KOPT-K1 (cell line): ENCODE results near the gene NUTM2G.
"Not testable (repeated sequence)": the region's sequence is repeated elsewhere in the genome, so short reads cannot be mapped to it uniquely, and the experiment has no call there.

Experiments used
- H3K27ac ChIP-seq: fragments of 200-600 bp; sonication (generic); 2 replicates; pipeline ENCODE4 v1.5.1; 2016; ENCODE audit warnings: antibody characterized with exemption, mild to moderate bottlenecking, low read depth, low read length; ENCODE audit not compliant: poor library complexity, severe bottlenecking
- H3K36me3 ChIP-seq: fragments of 200-600 bp; sonication (generic); 2 replicates; pipeline ENCODE4 v1.5.1; 2017; ENCODE audit warnings: antibody characterized with exemption, mild to moderate bottlenecking, low read length, moderate library complexity; ENCODE audit not compliant: insufficient read depth
- H3K9me3 ChIP-seq: fragments of 200-600 bp; sonication (generic); 2 replicates; pipeline ENCODE4 v1.5.1; 2017; ENCODE audit warnings: antibody characterized with exemption, low read length, mild to moderate bottlenecking; ENCODE audit not compliant: insufficient read depth, poor library complexity, severe bottlenecking

The NUTM2G gene, protein sequence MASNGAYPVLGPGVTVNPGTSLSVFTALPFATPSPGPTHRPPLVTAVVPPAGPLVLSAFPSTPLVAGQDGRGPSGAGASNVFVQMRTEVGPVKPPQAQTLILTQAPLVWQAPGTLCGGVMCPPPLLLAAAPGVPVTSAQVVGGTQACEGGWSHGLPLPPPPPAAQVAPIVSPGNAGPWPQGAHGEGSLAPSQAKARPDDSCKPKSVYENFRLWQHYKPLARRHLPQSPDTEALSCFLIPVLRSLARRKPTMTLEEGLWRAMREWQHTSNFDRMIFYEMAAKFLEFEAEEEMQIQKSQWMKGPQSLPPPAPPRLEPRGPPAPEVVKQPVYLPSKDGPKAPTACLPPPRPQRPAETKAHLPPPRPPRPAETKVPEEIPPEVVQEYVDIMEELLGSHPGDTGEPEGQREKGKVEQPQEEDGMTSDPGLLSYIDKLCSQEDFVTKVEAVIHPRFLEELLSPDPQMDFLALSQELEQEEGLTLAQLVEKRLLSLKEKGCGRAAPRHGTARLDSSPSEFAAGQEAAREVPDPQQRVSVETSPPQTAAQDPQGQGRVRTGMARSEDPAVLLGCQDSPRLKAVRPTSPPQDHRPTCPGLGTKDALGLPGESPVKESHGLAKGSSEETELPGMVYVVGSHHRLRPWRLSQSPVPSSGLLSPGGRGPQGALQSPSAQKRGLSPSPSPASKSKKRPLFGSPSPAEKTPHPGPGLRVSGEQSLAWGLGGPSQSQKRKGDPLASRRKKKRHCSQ

DNA sequence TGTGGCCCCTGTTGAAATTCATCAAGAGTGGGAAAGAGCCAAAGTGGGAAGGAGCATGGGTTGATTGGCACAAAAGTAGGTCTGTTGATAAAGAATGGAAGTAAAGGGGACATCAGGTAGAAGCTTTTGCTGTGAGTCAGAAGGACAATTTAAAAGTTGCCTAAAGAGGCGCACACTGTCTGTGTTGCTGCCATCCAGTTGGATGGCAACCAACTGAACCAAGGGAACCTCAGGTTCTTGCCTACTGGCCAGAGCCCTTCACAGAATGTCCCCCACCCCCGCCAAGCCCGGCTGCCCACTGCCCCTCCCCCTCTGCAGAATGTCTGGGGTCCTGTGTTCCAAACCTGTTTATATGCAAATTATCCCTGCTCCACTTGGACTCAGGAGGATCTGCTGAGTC is at the start of gene NUTM2G:
Gene NUTM2G, plus strand, starts transcription at position 301 of the 400 bp plus-strand sequence. CDS start 182 bp downstream, outside the sequence.
- not testable (repeated sequence) for H3K9me3 ChIP-seq, H3K36me3 ChIP-seq

DNA sequence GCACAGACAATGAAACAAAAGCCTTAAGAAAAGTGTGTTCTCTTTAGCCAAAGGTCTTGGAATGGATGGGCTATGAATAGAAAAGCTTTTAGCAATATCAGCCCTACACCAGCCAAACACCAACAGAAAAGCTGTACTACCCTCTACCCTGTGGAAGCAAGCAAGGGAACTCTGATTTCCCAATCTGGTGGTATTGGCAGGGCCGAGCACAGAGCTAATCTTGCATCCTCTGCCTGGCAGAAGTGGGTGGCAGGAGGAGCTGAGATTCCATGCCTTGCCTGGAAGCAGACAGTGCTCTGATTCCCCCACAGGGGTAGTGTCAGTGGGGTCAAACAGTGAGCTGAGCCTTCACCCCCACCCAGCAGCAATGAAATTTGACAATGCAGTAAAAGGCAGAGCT is 44.7 kb upstream of the NUTM2G start:
- H3K36me3 ChIP-seq: no peaks in the 10 kb centered on the region
- no peaks in the 10 kb centered on the region for H3K9me3 ChIP-seq
- no peak overlapping the region for H3K27ac ChIP-seq

More for the DNA sequence above, at the start of gene NUTM2G:
- not testable (repeated sequence) for H3K27ac ChIP-seq

DNA sequence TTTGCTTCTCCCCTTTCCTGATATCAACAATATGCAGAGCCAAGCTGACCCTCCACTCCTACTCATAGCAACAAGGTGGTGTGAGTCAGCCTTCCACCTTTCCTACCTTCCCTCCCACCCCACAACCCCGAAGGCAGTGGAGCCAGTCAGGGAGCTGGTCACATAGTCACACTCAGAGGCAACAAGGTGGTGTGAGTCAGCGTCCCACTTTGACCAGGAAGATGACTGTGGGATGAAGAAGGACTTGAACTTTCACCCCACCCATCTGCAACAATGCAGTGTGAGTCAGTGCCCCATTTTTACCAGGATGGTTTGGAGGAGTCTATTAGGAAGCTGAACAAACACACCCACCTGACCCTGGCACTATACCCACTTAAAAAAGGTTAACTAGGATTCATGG is 44.2 kb upstream of the NUTM2G start:
- no peak overlapping the region for H3K27ac ChIP-seq
- H3K9me3 ChIP-seq: no peaks in the 10 kb centered on the region
- no peaks in the 10 kb centered on the region for H3K36me3 ChIP-seq

DNA sequence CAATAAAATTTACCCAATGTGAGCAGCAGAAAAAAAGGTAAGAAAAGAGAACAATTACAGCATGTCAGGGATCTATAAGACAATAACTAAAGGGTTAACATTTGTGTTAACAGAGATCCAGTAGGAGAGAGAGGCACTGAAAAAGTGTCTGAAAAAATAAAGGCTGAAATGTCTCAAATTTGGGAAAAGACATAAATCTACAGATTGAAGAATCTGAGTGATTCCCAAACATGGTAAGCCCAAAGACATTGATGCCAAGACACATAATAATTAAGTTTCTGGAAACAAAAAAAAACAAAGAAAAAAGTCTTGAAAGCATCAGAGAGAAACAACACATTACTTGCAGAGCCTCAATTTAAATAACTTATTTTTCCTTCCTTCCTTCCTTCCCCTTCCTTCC is 43.2 kb upstream of the NUTM2G start:
- H3K36me3 ChIP-seq: peaks cover 7% of the 10 kb centered on the region; the same call in 1 of the 2 replicates
- H3K9me3 ChIP-seq: no peaks in the 10 kb centered on the region
- H3K27ac ChIP-seq: no peak overlapping the region

DNA sequence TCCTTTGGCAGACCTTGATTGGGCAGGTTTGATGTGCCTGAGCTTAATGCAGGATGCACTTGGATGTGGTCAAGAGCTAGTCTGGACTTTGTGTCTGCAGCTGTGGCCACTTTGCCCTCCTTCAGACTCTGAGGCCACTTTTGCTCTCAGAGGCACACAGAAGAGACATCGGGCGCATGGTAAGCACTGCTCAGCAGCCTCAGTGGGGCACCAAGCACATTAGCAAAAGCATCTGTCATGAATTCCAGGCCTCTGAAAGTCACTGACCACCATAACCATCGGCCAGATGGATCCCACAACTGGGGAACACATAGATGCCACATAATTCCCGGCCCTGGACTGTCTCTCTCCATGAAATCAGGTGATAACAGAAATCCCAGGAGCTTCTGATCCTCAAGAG is 40.1 kb upstream of the NUTM2G start:
- H3K9me3 ChIP-seq: no peaks in the 10 kb centered on the region
- no peak overlapping the region for H3K27ac ChIP-seq
- H3K36me3 ChIP-seq: peaks cover 17% of the 10 kb centered on the region; the same call in 1 of the 2 replicates

DNA sequence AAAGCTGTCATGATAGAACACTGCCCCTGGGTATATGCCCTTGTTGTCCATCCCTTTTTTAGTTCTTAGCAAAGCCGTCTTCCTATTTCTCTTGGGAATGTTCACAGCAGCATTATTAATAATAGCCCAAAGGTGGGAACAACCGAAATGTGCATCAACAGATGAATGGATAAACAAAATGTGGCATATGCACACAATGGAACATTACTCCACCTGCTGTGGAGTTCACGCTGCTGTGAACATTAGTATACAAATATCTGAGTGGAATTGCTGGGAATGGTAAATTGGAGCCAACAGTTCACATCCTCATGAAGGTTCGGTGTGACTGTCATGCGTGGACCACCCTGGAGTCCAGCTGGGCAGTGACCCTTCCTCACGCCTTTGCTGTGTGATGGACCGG is 36.5 kb upstream of the NUTM2G start:
- no peaks in the 10 kb centered on the region for H3K9me3 ChIP-seq
- H3K27ac ChIP-seq: no peak overlapping the region
- H3K36me3 ChIP-seq: peaks cover 36% of the 10 kb centered on the region

DNA sequence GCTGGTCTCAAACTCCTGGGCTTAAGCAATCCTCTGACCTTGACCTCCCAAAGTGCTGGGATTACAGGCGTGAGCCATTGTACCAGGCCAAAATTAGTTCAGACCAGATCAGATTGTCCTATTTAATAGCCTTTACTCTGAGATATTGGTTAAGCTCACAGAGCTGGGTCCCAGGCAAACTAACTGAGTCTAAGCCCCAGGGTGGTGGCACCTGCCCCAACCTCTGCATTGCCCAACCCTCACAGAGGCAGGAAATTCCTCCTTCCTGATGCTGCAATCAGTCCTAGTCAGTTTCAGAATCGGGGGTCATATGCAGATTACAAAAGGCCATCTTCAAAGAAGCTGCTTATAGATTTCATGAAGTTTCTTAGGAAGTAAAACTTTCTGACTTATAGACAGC is 28.6 kb upstream of the NUTM2G start:
- not testable (repeated sequence) for H3K27ac ChIP-seq, H3K9me3 ChIP-seq
- H3K36me3 ChIP-seq: peaks cover 19% of the 10 kb centered on the region

DNA sequence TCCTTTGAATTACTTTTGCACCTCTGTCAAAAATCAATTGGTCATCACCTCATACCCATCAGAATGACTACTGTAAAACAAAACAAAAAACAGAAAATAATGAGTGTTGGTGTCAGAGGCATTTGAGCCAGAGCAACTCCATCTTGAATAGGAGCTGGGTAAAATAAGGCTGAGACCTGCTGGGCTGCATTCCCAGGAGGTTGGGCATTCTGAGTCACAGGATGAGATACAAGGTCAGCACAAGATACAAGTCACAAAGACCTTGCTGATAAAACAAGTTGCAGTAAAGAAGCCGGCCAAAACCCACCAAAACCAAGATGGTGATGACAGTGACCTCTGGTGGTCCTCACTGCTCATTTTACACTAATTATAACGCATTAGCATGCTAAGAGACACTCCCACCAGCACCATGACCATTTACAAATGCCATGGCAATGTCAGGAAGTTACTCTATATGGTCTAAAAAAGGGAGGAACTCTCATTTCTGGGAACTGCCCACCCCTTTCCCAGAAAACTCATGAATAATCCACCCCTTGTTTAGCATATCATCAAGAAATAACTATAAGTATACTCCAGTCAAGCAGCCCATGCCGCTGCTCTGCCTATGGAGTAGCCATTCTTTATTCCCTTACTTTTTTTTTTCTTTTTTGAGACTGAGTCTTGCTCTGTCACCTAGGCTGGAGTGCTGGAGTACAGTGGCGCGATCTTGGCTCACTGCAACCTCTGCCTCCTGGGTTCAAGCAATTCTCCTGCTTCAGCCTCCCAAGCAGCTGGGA is 23.5 kb upstream of the NUTM2G start:
- not testable (repeated sequence) for H3K36me3 ChIP-seq, H3K9me3 ChIP-seq, H3K27ac ChIP-seq

DNA sequence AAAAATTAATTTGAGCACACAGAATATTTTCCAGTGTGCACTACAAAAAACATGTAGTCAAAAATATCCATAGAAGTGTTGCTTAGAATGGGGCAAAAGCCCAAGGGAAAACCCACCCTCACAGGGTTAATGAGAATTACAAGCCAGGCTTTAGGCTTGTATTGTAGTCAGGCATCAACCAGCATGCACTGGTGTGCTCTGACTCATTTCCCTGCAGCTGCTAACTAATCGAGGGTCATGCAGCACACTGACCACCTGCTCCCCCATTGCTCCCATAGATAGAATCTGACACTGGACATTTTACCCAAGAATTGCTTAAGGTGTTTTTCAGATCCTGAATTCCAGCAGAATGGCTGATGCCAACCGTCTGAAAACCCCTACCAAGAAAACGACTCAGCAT is 20.2 kb upstream of the NUTM2G start:
- not testable (repeated sequence) for H3K36me3 ChIP-seq, H3K27ac ChIP-seq, H3K9me3 ChIP-seq

DNA sequence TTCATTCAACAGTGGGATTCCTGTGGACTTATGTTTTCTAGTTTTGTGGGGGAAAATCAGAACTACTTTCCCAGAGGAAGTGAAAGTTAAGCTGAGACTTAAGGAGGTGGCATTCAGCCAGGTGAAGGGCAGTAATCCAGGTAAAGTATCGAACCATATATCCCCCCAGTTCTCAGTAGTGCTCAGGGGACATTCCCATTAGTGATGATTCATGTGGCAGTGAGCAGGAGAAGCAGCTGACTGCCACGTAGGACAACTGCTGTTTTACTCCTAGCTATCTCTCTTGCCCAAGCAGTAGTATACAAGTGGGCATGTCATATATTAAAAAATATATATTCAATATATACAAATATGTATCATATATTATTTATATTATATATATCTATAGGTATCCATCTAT is 13.1 kb upstream of the NUTM2G start:
- H3K9me3 ChIP-seq, H3K36me3 ChIP-seq, H3K27ac ChIP-seq: not testable (repeated sequence)

DNA sequence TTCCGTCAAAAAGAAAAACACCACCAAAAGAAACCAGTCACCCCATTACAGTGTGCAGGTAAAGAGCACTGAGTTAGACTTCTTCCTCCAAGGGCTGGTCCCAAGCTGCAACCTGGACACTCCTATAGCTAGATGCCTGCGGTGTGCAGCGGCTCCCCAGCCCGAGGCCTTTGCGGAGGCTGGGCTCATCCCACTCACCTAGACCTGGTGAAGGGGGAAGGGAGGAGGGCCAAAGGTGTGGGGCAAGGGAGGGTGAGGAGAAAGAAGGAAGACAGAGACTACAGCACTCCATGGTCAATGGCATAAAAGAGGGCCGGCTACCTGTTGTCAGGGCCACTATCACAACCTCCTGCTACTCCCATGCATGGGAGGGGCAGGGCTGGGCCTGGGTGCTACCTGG is 12.1 kb upstream of the NUTM2G start:
- not testable (repeated sequence) for H3K27ac ChIP-seq, H3K9me3 ChIP-seq, H3K36me3 ChIP-seq

DNA sequence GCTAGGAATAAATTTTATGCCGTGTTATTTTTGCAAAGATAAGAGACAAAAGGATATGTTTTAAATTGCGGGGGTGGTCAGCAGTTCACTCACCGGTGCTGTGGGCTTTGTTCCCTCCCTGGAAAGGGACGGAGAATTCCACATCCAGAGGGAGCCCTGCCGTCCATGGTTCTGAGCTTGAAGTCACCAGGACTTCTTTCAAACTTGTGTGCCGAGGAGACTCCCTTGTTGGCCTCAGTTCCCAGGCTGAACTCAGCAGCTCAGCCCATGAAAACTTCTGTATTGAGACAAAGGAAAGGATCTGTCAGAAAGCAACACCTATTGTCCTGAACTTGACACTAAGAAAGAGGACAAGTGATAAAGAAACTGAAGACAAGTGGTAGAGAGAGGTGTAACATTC is 10.1 kb upstream of the NUTM2G start:
- not testable (repeated sequence) for H3K36me3 ChIP-seq, H3K27ac ChIP-seq

DNA sequence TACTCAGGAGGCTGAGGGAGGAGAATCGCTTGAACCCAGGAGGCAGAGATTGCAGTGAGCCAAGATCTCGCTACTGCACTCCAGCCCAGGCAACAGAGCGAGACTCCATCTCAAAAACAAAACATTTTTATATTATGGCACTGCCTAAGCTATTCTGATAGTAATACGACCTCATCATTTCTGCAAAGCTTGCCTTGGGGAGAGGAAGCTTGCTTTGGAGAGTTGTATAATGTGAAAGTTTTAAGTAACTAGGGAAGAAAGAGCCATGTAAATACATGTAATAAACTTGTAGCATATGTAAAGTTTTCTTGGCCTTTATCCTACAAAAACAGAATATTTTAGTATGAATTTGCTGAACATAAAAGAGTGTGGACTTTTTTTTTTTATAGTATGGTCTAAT is 7.8 kb upstream of the NUTM2G start:
- H3K36me3 ChIP-seq, H3K9me3 ChIP-seq, H3K27ac ChIP-seq: not testable (repeated sequence)

More for the DNA sequence above, 10.1 kb upstream of the NUTM2G start:
- not testable (repeated sequence) for H3K9me3 ChIP-seq

DNA sequence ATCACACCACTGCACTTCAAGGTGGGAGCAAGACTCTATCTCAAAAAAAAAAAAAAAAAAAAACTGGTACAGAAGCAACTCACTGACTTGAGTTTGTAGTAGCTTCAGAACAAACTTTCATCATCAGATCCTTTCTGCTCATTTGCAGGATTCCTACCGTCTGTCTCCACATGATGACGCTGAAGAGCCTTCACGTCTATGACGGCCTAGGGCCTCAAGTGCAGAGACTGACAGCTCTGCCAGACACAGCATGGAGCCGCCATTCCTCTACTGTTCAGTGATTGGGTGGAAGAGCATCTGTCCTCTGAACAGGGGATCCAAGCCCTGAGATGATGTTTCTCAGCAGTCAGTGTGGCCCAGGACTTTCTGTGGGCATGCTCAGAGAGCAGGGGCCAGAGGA is 3.1 kb upstream of the NUTM2G start:
- H3K36me3 ChIP-seq, H3K27ac ChIP-seq: not testable (repeated sequence)

DNA sequence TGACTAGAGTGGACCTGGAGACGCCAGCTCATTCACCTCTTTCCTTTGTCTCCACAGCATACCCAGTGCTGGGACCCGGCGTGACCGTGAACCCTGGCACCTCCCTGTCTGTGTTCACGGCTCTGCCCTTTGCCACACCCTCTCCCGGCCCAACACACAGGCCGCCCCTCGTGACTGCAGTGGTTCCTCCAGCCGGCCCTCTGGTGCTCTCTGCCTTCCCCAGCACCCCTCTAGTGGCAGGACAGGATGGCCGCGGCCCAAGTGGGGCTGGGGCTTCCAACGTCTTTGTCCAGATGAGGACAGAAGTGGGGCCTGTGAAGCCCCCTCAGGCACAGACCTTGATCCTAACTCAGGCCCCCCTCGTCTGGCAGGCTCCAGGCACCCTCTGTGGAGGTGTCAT is 3.0 kb downstream of the NUTM2G start:
- not testable (repeated sequence) for H3K36me3 ChIP-seq, H3K27ac ChIP-seq, H3K9me3 ChIP-seq

More for the DNA sequence above, 3.1 kb upstream of the NUTM2G start:
- H3K9me3 ChIP-seq: not testable (repeated sequence)
